ENCODE data around the gene ITIH3.

DNA sequence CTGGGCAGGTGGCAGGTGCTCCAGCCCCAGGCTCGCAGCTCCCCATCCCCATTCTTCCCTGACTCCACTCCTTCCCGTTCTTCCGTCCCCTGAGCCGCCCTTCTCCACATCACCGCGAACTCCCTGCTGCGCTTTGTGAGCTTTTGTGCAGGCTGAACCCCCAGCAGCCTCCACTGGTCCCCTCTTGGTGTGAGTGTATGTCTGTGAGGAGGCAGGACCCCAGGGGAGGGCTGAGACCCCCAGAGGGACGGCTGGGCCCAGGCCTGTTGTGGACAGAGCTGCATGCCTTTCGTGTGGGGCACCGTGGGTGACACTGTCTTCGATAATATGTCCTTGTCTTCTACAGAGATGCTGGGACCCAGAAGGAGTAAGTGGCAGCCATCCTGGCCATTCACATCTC lies 7.3 kb upstream of the ITIH3 start:
- TF ChIP-seq, protein P1, sequence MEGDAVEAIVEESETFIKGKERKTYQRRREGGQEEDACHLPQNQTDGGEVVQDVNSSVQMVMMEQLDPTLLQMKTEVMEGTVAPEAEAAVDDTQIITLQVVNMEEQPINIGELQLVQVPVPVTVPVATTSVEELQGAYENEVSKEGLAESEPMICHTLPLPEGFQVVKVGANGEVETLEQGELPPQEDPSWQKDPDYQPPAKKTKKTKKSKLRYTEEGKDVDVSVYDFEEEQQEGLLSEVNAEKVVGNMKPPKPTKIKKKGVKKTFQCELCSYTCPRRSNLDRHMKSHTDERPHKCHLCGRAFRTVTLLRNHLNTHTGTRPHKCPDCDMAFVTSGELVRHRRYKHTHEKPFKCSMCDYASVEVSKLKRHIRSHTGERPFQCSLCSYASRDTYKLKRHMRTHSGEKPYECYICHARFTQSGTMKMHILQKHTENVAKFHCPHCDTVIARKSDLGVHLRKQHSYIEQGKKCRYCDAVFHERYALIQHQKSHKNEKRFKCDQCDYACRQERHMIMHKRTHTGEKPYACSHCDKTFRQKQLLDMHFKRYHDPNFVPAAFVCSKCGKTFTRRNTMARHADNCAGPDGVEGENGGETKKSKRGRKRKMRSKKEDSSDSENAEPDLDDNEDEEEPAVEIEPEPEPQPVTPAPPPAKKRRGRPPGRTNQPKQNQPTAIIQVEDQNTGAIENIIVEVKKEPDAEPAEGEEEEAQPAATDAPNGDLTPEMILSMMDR (IDR thresholded peaks at IDR 0.05) = no peak
- TF ChIP-seq POLR2A (IDR thresholded peaks at IDR 0.05) = no peak

Data from suprapubic skin (tissue), 3 donors.